Measurements from ENCODE around the gene RAP1GAP. TPM values are rescaled to one million over a fixed set of nuclear protein-coding genes. Genes with fewer than 3 reads are reported as not detected.

Gene RAP1GAP
- total and polyA plus RNA-seq, 9 of the 15 experiments (the other 6 are each of a cell fraction or from before 2014, with no cell fraction given), result 0.29 to 30.2 (median 19.2) TPM

DNA sequence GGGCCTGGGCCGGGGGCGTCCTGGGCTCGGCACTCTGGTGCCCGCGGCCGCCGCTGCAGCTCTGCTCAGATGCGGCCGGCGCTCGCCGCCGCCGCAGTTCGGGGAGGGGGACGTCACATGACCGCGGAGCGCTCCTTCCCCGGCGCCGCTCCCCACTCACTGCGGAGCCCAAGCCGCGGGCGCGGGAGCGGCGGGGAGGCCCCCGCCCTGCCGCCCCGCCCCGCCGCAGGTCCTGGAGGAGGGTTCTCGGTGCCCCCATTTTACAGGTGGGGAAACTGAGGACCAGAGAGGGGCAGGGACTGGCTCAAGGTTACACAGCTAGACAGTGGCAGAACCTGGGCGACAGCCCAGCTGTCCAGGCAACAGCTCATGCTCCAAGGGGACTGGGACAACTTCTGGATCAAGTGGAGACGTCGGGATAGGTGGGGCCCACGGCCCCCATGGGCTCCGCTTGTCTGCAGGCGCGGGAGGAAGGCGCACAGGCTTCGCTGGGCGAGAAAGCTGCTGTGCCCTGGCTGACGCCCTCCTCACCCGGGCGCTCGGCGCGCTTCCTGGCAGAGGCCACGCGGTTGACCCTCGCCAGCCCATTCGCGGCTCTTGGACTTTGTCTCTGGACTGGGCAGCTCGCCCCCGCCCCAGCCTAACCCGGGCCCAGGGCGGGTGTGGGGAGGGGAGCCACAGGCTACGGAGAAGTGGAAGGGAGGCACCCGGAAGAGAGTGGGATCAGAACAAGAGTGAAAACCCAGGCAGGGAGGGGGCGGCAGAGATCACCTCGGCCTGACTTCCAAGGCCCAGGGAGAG lies at the start of gene RAP1GAP (continued):
- TF ChIP-seq, protein P1, sequence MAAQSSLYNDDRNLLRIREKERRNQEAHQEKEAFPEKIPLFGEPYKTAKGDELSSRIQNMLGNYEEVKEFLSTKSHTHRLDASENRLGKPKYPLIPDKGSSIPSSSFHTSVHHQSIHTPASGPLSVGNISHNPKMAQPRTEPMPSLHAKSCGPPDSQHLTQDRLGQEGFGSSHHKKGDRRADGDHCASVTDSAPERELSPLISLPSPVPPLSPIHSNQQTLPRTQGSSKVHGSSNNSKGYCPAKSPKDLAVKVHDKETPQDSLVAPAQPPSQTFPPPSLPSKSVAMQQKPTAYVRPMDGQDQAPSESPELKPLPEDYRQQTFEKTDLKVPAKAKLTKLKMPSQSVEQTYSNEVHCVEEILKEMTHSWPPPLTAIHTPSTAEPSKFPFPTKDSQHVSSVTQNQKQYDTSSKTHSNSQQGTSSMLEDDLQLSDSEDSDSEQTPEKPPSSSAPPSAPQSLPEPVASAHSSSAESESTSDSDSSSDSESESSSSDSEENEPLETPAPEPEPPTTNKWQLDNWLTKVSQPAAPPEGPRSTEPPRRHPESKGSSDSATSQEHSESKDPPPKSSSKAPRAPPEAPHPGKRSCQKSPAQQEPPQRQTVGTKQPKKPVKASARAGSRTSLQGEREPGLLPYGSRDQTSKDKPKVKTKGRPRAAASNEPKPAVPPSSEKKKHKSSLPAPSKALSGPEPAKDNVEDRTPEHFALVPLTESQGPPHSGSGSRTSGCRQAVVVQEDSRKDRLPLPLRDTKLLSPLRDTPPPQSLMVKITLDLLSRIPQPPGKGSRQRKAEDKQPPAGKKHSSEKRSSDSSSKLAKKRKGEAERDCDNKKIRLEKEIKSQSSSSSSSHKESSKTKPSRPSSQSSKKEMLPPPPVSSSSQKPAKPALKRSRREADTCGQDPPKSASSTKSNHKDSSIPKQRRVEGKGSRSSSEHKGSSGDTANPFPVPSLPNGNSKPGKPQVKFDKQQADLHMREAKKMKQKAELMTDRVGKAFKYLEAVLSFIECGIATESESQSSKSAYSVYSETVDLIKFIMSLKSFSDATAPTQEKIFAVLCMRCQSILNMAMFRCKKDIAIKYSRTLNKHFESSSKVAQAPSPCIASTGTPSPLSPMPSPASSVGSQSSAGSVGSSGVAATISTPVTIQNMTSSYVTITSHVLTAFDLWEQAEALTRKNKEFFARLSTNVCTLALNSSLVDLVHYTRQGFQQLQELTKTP (IDR thresholded peaks at IDR 0.05; ENCODE audit: low read depth in 1 of 2, partially characterized antibody in 2 of 2), result no peak
- TF ChIP-seq EGR1 (conservative IDR thresholded peaks at IDR 0.05) (peak; percentile 81), NR3C1 (CRISPR knock-in tag; IDR thresholded peaks at IDR 0.05) (no peak), POU5F1 (IDR thresholded peaks at IDR 0.05; ENCODE audit: borderline replicate concordance, low read depth, low read length, partially characterized antibody) (no peak), PRPF4 (IDR thresholded peaks at IDR 0.05; ENCODE audit: insufficient read depth, low read depth, low read length, poor library complexity, severe bottlenecking) (no peak), ETS2 (tag; IDR thresholded peaks at IDR 0.05; ENCODE audit: borderline replicate concordance, poor library complexity, severe bottlenecking) (no peak), ZNF224 (CRISPR knock-in tag; IDR thresholded peaks at IDR 0.05) (no peak), TAF7 (tag; IDR thresholded peaks at IDR 0.05) (no peak), BRD9 (IDR thresholded peaks at IDR 0.05; ENCODE audit: low read depth, partially characterized antibody) (peak; percentile 19), KLF10 (CRISPR knock-in tag; IDR thresholded peaks at IDR 0.05) (no peak), POLR2AphosphoS5 (IDR thresholded peaks at IDR 0.05; ENCODE audit: control insufficient read depth, insufficient read depth, low read depth, low read length) (no peak), MTA2 (IDR thresholded peaks at IDR 0.05; ENCODE audit: low read depth) (no peak), C11orf30 (IDR thresholded peaks at IDR 0.05; ENCODE audit: low read depth) (no peak), CC2D1A (IDR thresholded peaks at IDR 0.05) (no peak), KDM2B (CRISPR knock-in tag; IDR thresholded peaks at IDR 0.05) (peak; percentile 94; the same call in 1 of the 2 replicates)
- TF ChIP-seq, protein P2, sequence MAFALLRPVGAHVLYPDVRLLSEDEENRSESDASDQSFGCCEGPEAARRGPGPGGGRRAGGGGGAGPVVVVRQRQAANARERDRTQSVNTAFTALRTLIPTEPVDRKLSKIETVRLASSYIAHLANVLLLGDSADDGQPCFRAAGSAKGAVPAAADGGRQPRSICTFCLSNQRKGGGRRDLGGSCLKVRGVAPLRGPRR (CRISPR knock-in tag; IDR thresholded peaks at IDR 0.05), result no peak; the same call in 1 of the 2 replicates
- TF ChIP-seq, protein P3, sequence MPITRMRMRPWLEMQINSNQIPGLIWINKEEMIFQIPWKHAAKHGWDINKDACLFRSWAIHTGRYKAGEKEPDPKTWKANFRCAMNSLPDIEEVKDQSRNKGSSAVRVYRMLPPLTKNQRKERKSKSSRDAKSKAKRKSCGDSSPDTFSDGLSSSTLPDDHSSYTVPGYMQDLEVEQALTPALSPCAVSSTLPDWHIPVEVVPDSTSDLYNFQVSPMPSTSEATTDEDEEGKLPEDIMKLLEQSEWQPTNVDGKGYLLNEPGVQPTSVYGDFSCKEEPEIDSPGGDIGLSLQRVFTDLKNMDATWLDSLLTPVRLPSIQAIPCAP (CRISPR knock-in tag; IDR thresholded peaks at IDR 0.05; ENCODE audit: borderline replicate concordance), result 0 out of 2 replicates have a peak, but pooled peaks have one; percentile 44

Measured in K562 (cell line).